ENCODE measurements around the gene NAE1. TPM values are rescaled to one million over a fixed set of nuclear protein-coding genes. Genes with fewer than 3 reads are reported as not detected.
A peak's percentile ranks its signal among the peaks of the same experiment; 100 is the strongest.

The NAE1 gene
- 37.4 TPM for total RNA-seq
- long read RNA-seq, transcript NAE1-201 (20 exons, 1,837 nt): major isoform, 36 of 54 reads
- long read RNA-seq, partial matches to known transcripts: 2 of 54 reads
- long read RNA-seq, other reads (novel, unspliced or antisense): 13 of 54 reads

DNA sequence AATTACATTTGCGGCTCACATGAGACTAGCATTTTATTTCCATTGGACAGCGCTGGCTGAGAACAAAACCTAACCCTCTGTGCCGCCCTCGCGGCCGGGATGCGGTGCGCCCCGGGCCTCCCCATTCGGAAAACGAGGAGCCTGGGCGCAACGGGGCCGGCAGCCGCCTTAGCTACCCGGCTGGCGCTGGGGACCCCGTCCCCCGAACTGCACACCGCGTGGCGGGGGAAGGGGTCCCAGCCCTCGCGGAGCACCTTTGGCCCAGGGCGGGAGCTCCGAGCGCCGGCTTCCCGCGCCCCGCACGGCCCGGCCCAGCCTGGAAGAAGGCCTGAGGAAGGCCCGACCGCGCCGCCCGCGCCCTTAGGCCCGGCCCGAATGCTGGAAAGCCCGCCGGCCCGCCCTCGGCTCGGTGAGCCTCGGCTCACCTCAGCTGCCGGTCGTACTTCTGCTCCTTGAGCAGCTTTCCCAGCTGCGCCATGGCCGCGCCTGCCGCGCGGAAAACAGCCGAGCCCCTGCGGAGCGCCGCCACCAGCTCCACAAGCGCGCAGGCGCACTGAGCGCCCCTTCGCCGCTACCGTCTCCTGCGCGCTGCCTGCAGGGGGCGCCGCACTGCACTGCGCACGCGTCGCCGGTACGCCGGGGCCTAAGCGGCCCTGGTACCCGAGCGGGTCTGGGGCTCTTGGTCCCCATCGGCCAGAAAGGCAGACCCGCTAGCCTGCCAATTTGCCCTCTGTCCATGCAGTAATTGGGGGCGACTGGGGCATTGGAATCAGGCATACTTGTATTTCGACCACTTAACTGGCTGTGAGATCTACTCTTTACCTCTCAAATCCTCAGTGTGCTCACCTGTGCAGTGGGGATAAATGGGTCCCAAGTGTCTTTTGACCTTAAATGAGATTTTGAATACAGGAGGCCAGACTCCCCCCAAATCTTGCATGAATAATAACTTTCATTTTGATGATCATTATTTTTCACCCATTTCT, at the start of gene NAE1:
NAE1 (minus strand) TSS at position 555 of the 983 bp plus-strand sequence; CDS start at position 478, 77 bp downstream.
- TF ChIP-seq, protein P1, sequence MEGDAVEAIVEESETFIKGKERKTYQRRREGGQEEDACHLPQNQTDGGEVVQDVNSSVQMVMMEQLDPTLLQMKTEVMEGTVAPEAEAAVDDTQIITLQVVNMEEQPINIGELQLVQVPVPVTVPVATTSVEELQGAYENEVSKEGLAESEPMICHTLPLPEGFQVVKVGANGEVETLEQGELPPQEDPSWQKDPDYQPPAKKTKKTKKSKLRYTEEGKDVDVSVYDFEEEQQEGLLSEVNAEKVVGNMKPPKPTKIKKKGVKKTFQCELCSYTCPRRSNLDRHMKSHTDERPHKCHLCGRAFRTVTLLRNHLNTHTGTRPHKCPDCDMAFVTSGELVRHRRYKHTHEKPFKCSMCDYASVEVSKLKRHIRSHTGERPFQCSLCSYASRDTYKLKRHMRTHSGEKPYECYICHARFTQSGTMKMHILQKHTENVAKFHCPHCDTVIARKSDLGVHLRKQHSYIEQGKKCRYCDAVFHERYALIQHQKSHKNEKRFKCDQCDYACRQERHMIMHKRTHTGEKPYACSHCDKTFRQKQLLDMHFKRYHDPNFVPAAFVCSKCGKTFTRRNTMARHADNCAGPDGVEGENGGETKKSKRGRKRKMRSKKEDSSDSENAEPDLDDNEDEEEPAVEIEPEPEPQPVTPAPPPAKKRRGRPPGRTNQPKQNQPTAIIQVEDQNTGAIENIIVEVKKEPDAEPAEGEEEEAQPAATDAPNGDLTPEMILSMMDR (IDR thresholded peaks at IDR 0.05): peak; percentile 99
- intact Hi-C loops (cut with DNase I): no loop called here
- Histone ChIP-seq H3K4me1 (peaks cover 18% of the 10 kb centered on the region), H3K9me3 (no peaks in the 10 kb centered on the region), H3K4me3 (peak within 1 kb of the TSS; percentile 89), H3K27ac (peak within 1 kb of the TSS; percentile 92), H3K36me3 (peaks cover 21% of the 10 kb centered on the region), H3K27me3 (ENCODE audit: low read depth) (no peaks in the 10 kb centered on the region)
- peak; percentile 98 to 99 for ATAC-seq
- peak; percentile 91 for DNase-seq

DNA sequence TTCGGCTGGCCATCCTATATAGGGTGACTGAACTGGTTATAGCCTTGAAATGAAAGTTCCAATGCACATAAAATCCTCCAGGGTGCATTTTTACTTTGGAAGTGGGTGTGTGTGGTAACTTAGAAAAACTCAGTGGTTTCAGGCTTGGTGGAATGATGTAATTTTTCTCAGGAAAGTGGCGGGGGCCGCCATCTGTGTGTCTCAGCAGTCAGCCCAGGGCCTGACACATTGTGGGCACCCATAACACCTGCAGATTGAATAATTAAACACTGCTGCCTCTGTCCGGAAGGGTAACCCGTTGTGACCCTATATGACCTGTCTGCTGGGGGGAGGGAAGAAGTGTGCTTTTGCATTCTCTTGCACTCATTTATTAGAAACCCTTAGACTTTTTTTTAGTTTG, 47.3 kb upstream of the NAE1 start:
- TF ChIP-seq, protein P1 (IDR thresholded peaks at IDR 0.05): no peak
- no peak for DNase-seq
- Histone ChIP-seq H3K9me3 (no peaks in the 10 kb centered on the region), H3K4me3 (no peak overlapping the region), H3K27me3 (ENCODE audit: low read depth) (no peaks in the 10 kb centered on the region), H3K4me1 (peaks cover 25% of the 10 kb centered on the region), H3K27ac (no peak overlapping the region), H3K36me3 (no peaks in the 10 kb centered on the region)
- no peak for ATAC-seq
- intact Hi-C loops (cut with DNase I): no loop called here

DNA sequence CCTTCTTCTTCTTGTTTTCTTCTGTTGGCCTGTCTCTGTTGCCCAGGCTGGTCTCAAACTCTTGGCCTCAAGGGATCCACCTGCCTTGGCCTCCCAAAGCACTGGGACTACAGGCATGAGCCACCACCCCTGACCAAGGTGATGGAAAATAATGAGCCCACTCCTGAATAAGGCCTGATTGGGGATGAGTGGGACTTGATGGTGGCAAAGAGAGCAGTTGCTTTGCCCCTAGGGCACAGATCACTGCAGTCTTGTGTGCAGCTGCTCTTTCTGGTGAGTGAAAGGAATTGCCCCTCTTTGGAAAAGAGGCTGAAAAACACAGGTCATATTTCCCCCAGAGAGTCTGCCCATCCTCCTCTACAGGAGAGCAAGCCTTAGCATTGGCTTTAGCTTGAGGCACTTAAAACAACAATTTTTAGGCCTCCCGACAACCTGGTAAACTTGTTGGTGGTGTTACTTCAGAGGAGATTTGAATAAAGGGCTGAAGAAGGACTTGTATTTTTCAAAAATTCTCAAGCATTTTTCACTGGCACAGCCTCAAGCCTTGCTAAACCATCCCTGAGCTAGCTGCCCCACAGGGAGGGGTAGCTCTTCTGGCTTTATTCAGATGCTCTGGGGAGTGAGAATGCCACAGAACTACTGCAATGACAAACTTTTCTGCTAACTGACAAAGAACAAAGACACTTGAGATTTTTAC, 43.5 kb upstream of the NAE1 start:
- intact Hi-C loops (cut with DNase I): no loop called here
- ATAC-seq (no peak), DNase-seq (no peak)
- peaks cover 16% of the 10 kb centered on the region for H3K4me1 ChIP-seq
- peak overlapping the region; percentile 36 for H3K27ac ChIP-seq
- no peak overlapping the region for H3K4me3 ChIP-seq
- H3K36me3 ChIP-seq: no peaks in the 10 kb centered on the region
- H3K9me3 ChIP-seq: no peaks in the 10 kb centered on the region
- TF ChIP-seq, protein P1 (IDR thresholded peaks at IDR 0.05): no peak
- H3K27me3 ChIP-seq (ENCODE audit: low read depth): no peaks in the 10 kb centered on the region

DNA sequence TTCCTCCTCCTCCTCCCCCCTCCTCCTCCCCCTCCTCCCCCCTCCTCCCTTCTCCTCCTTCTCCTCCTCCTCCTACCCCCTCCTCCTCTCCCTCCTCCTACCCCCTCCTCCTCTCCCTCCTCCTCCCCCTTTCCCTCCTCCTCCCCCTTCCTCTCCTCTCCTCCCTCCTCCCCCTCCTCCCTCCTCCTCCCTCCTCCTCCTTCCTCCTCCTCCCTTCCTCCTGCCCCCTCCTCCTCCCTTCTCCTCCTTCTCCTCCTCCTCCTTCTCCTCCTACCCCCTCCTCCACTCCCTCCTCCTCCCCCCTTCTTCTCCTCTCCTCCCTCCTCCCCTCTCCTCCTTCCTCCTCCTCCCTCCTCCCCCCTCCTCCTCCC, 42.9 kb upstream of the NAE1 start:
- intact Hi-C loops (cut with DNase I): no loop called here
- Histone ChIP-seq H3K4me1 (peaks cover 16% of the 10 kb centered on the region), H3K27me3 (ENCODE audit: low read depth) (no peaks in the 10 kb centered on the region), H3K9me3 (no peaks in the 10 kb centered on the region), H3K36me3 (no peaks in the 10 kb centered on the region), H3K4me3 (no peak overlapping the region), H3K27ac (no peak overlapping the region)
- DNase-seq: no peak
- no peak for ATAC-seq
- TF ChIP-seq, protein P1 (IDR thresholded peaks at IDR 0.05): no peak

DNA sequence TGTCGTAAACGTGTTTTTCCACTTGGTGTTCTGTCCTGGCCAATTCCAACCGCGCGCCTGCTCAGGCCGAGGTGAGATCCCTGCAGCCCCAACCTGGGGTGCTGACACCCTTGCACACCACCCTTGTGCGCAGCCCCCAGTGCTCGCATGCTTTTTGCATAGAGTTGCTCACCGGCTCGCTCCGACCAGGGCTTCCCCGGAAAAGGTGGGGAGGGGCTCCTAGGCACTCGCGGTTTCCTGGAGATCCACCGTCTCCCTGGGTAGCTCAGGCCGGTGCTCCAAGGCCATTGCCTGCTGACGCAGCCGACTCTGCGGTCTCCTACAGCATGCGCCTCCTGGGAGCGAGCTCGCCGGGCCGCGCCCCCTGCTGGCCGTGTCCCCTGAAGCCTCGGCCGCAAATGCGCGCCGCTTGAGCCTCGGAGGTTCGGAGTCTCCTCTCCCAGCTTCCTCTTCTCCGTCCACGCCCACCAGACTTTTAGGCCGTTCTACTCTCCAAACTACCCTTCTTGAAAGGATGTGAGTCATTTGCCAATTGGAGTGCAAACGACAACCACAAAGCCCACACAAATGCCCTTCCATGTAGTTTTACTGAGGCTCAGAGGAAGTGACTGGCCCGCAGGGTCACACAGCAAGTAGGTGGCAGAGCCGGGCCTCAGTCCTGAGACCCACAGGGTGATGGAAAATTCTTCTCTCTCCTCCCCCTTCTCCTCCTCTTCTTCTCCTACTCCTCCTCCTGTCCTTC, 42.3 kb upstream of the NAE1 start:
- Histone ChIP-seq H3K4me3 (peak overlapping the region; percentile 51), H3K27ac (peak overlapping the region; percentile 73), H3K36me3 (no peaks in the 10 kb centered on the region), H3K9me3 (no peaks in the 10 kb centered on the region), H3K27me3 (ENCODE audit: low read depth) (no peaks in the 10 kb centered on the region), H3K4me1 (peaks cover 13% of the 10 kb centered on the region)
- ATAC-seq (peak; percentile 97 to 98), DNase-seq (peak; percentile 96)
- TF ChIP-seq, protein P1 (IDR thresholded peaks at IDR 0.05): peak; percentile 97
- intact Hi-C loops (cut with DNase I): no loop called here

All from lower lobe of right lung (tissue), 2 donors.